NCI-H510A (cell line): ENCODE data around the gene REG1A.

ENCODE experiments used
- DNase-seq: peaks from one replicate; lab custom pipeline; 2025; lab: John Stamatoyannopoulos, UW

The REG1A gene

GRCh38 chr2:79125721-79125985, 5.4 kb downstream of the REG1A start:
- DNase-seq: no peak

- no peak for DNase-seq
Measured at GRCh38 chr2:79128406-79128805, 8.1 kb downstream of the REG1A start.

- DNase-seq: no peak
Measured at GRCh38 chr2:79129260-79129659, 9.0 kb downstream of the REG1A start.

- no peak for DNase-seq
Measured at GRCh38 chr2:79129804-79130203, 9.5 kb downstream of the REG1A start.

GRCh38 chr2:79131687-79132086, 11.4 kb downstream of the REG1A start:
- DNase-seq: no peak

GRCh38 chr2:79138385-79138784, 18.1 kb downstream of the REG1A start:
- DNase-seq: no peak

- DNase-seq: no peak
Measured at GRCh38 chr2:79139423-79139822, 19.1 kb downstream of the REG1A start.

GRCh38 chr2:79155826-79156476, 35.7 kb downstream of the REG1A start:
- DNase-seq: no peak

- DNase-seq: no peak
Measured at GRCh38 chr2:79159030-79159429, 38.7 kb downstream of the REG1A start.

- no peak for DNase-seq
Measured at GRCh38 chr2:79159653-79160052, 39.4 kb downstream of the REG1A start, which contains the start of gene REG3A. REG3A (minus strand) TSS chr2:79159753; CDS start chr2:79159405, 348 bp downstream.

GRCh38 chr2:79162132-79162531, 41.8 kb downstream of the REG1A start:
- no peak for DNase-seq

- no peak for DNase-seq
Measured at GRCh38 chr2:79162801-79163200, 42.5 kb downstream of the REG1A start.

GRCh38 chr2:79171348-79171958, 51.2 kb downstream of the REG1A start:
- DNase-seq: no peak
